HepG2 (cell line): ENCODE measurements around the gene SPDYE6. TPM values are rescaled to one million over a fixed set of nuclear protein-coding genes. Genes with fewer than 3 reads are reported as not detected.
A peak's percentile ranks its signal among the peaks of the same experiment; 100 is the strongest.
"Not testable (repeated sequence)": the region's sequence is repeated elsewhere in the genome, so short reads cannot be mapped to it uniquely, and the experiment has no call there.

Experiments
- ATAC-seq: fragments of 200-7000 bp; cut with Tn5 transposase; 3 replicates; pipeline ENCODE4 v1.9.1; 2020; ENCODE audit warnings: mild to moderate bottlenecking, moderate library complexity
- BruUV-seq: library from RNA; stranded (reverse); fragments of 400-500 nt; replicated peaks from 2 replicates; lab custom pipeline; 2021; lab: Mats Ljungman, UMichigan
- CTCF ChIA-PET: fragments of 300-600 bp; formaldehyde crosslinking; extraction: SDS; loops from one replicate; lab custom pipeline; 2021; ENCODE audit warnings: low total read pairs, inconsistent platforms, low intra/inter-chr PET ratio; lab: Yijun Ruan, JAX
- POLR2A ChIA-PET: fragments of 350-600 bp; sonication (Branson Sonifier 250); formaldehyde crosslinking; loops from one replicate; lab custom pipeline; 2020; ENCODE audit warnings: antibody characterized with exemption, inconsistent platforms; lab: Yijun Ruan, JAX
- DNase-seq: peaks from one replicate; pipeline ENCODE4 v3.0.0-alpha.2; 2015; ENCODE audit warnings: low spot score
- FAIRE-seq: peaks from 3 replicates; lab custom pipeline; 2011; peaks lifted over from hg19 to GRCh38; lab: Jason Lieb, UNC
- H2AFZ ChIP-seq: one replicate; pipeline ENCODE4 v1.6.1; 2011; ENCODE audit warnings: low read length, inconsistent platforms
- H3K27ac ChIP-seq: fragments of 300-600 bp; 3 replicates; pipeline ENCODE4 v1.8.0; 2011; ENCODE audit warnings: mixed run types, mild to moderate bottlenecking, mixed read lengths, low read length, inconsistent platforms; ENCODE audit not compliant: insufficient read depth; ENCODE audit errors: extremely low read length
- H3K27me3 ChIP-seq, 2 experiments: fragments of 200-600 bp in 1 of 2; 2 replicates in 1 of 2; 3 replicates in 1 of 2; pipeline versions ENCODE4 v1.6.0 to v1.8.0; 2011; ENCODE audit warnings: low read length in 2 of 2, mild to moderate bottlenecking in 2 of 2, moderate library complexity in 2 of 2, inconsistent platforms in 1 of 2; ENCODE audit not compliant: insufficient read depth in 2 of 2, control insufficient read depth in 1 of 2
- H3K36me3 ChIP-seq, 2 experiments: fragments of 200-600 bp in 1 of 2; replicated peaks in 1 of 2; 2 replicates in 1 of 2; 3 replicates in 1 of 2; pipeline versions ENCODE4 v1.5.1 to v1.8.0; 2011; ENCODE audit warnings: low read length in 2 of 2, inconsistent platforms in 1 of 2; ENCODE audit not compliant: insufficient read depth in 2 of 2, control insufficient read depth in 1 of 2
- H3K4me1 ChIP-seq: 2 replicates; pipeline ENCODE4 v1.5.1; 2012; ENCODE audit warnings: low read length, inconsistent platforms; ENCODE audit not compliant: insufficient read depth
- H3K4me2 ChIP-seq: 2 replicates; pipeline ENCODE4 v1.6.0; 2011; ENCODE audit warnings: low read depth, low read length, inconsistent platforms
- H3K4me3 ChIP-seq, 3 experiments: fragments of 200-600 bp in 1 of 3; sonication (generic), shearing (Covaris generic) in 1 of 3; replicated peaks in 1 of 3; 2 replicates each; pipeline ENCODE4 v1.5.1; 2011 to 2016; ENCODE audit warnings: low read length in 3 of 3, inconsistent platforms in 2 of 3, low read depth in 2 of 3, mild to moderate bottlenecking in 2 of 3, control low read depth in 1 of 3, mixed read lengths in 1 of 3; ENCODE audit not compliant: insufficient read depth in 1 of 3
- H3K79me2 ChIP-seq: one replicate; pipeline ENCODE4 v1.6.1; 2011; ENCODE audit warnings: low read length, inconsistent platforms; ENCODE audit not compliant: insufficient read depth
- H3K9ac ChIP-seq: 2 replicates; pipeline ENCODE4 v1.6.0; 2011; ENCODE audit warnings: mild to moderate bottlenecking, low read depth, low read length, inconsistent platforms; ENCODE audit not compliant: insufficient read depth
- H3K9me3 ChIP-seq: 2 replicates; pipeline ENCODE4 v1.5.1; 2012; ENCODE audit warnings: mild to moderate bottlenecking, low read length
- H4K20me1 ChIP-seq: 2 replicates; pipeline ENCODE4 v1.6.0; 2011; ENCODE audit warnings: inconsistent platforms, mild to moderate bottlenecking, low read length, moderate library complexity; ENCODE audit not compliant: insufficient read depth
- CEBPB ChIP-seq: IDR thresholded peaks from 2 replicates; pipeline ENCODE4 v1.6.1; 2011; ENCODE audit warnings: low read depth, low read length, improper control_type of control experiment, borderline replicate concordance
- NBN ChIP-seq: fragments of 450-650 bp; conservative IDR thresholded peaks from 2 replicates; pipeline ENCODE4 v1.6.1; 2017
- NR1H2 ChIP-seq: sonication (generic); formaldehyde crosslinking; IDR thresholded peaks from 2 replicates; pipeline ENCODE4 v1.8.1; 2022; ENCODE audit warnings: low read depth, missing genetic modification reagents, borderline replicate concordance
- NRL ChIP-seq: sonication (generic); formaldehyde crosslinking; IDR thresholded peaks from 2 replicates; pipeline ENCODE4 v1.5.0; 2020; ENCODE audit warnings: missing genetic modification reagents, mild to moderate bottlenecking, moderate library complexity, borderline replicate concordance
- PLRG1 ChIP-seq: fragments of 450-650 bp; conservative IDR thresholded peaks from 2 replicates; pipeline ENCODE4 v1.6.1; 2016
- REXO4 ChIP-seq: sonication (generic); formaldehyde crosslinking; IDR thresholded peaks from 2 replicates; pipeline ENCODE4 v1.8.0; 2022; ENCODE audit warnings: missing genetic modification reagents, mild to moderate bottlenecking, borderline replicate concordance
- SNRNP70 ChIP-seq: fragments of 200-400 bp; formaldehyde crosslinking; IDR thresholded peaks from 2 replicates; pipeline ENCODE4 v1.6.1; 2017; ENCODE audit warnings: mild to moderate bottlenecking, low read depth, low read length, moderate library complexity
- ZNF138 ChIP-seq: sonication (generic); formaldehyde crosslinking; IDR thresholded peaks from 2 replicates; pipeline ENCODE4 v1.5.0; 2020; ENCODE audit warnings: mild to moderate bottlenecking, low read depth, missing genetic modification reagents
- ZNF282 ChIP-seq: fragments of 450-650 bp; IDR thresholded peaks from 2 replicates; pipeline ENCODE4 v1.6.1; 2018; ENCODE audit not compliant: partially characterized antibody
- ZNF775 ChIP-seq: sonication (generic); formaldehyde crosslinking; IDR thresholded peaks from 2 replicates; pipeline ENCODE4 v1.4.0; 2020; ENCODE audit warnings: missing genetic modification reagents, mild to moderate bottlenecking, moderate library complexity, borderline replicate concordance
- WGBS: methylation state at CpG from one replicate; pipeline ENCODE4 v1.1.6; 2017; ENCODE audit warnings: low lambda C conversion rate; 5-methylcytosine and 5-hydroxymethylcytosine counted together
- in situ Hi-C: cut with HindIII; loops from 2 replicates; pipeline ENCODE4 v1.10.0; 2017; ENCODE audit warnings: low pct_unique_long_range_greater_than_20kb; ENCODE audit not compliant: extremely low pct_ligation_motif_present
- intact Hi-C: fragments of 100-400 bp; cut with micrococcal nuclease; formaldehyde crosslinking; loops from one replicate; pipeline ENCODE4 v1.10.0; 2022; ENCODE audit not compliant: unreplicated experiment
- polyA plus RNA-seq, 8 experiments: library from polyadenylated mRNA; depleted of rRNA in 3 of 8; stranded (reverse) in 7 of 8; unstranded in 1 of 8; fragments of >200 nt; fragmentation: Illumina TruSeq in 4 of 8; extraction: Trizol in 4 of 8; gene quantifications; 2 replicates each; pipeline versions ENCODE4 v1.2.1 to v1.2.3, GENCODE V29; 2011 to 2016; ENCODE audit warnings: low read depth in 4 of 8, missing spikeins in 1 of 8, mixed read lengths in 1 of 8; ENCODE audit not compliant: insufficient read depth in 1 of 8
- total RNA-seq, 5 experiments: library from RNA; depleted of rRNA; stranded (reverse); fragments of >200 nt; fragmentation: Illumina TruSeq; extraction: Trizol; gene quantifications; 2 replicates each; pipeline ENCODE4 v1.2.3, GENCODE V29; 2016; ENCODE audit warnings: low read depth in 1 of 5

Gene SPDYE6
- total and polyA plus RNA-seq, 2 of the 13 experiments (the other 11 are each of a cell fraction or from before 2014, with no cell fraction given), result 0.07 TPM; not detected in 1

DNA sequence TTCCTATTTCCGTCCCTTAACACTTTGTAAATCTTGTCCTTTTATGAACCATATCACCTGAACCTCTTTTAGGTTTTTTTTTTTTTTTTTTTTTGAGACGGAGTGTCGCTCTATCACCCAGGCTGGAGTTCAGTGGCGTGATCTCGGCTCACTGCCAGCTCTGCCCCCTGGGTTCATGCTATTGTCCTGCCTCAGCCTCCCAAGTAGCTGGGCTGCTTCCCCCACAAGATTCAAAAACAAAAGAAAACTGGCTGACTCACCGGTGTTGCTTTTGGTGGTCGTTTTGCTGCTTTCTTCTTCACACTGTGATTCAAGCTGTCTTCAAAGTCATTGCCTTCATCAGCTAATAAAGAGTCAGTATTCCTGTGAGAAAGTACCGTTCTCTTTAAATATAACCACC lies 24.6 kb upstream of the SPDYE6 start:
- intact Hi-C loops, ATAC-seq, H3K9me3 ChIP-seq, H3K79me2 ChIP-seq, H3K27ac ChIP-seq, H3K4me3 ChIP-seq, H2AFZ ChIP-seq, FAIRE-seq, H3K4me2 ChIP-seq, H3K27me3 ChIP-seq, H4K20me1 ChIP-seq, DNase-seq, H3K9ac ChIP-seq, POLR2A ChIA-PET, H3K4me1 ChIP-seq, in situ Hi-C loops, BruUV-seq, CTCF ChIA-PET: not testable (repeated sequence)
- 96% methylated on average over 8 of the region's 8 CpGs for WGBS
- peaks cover 13 to 33% of the 10 kb centered on the region in 2 experiments; a peak in 4 of 5 replicates for H3K36me3 ChIP-seq

DNA sequence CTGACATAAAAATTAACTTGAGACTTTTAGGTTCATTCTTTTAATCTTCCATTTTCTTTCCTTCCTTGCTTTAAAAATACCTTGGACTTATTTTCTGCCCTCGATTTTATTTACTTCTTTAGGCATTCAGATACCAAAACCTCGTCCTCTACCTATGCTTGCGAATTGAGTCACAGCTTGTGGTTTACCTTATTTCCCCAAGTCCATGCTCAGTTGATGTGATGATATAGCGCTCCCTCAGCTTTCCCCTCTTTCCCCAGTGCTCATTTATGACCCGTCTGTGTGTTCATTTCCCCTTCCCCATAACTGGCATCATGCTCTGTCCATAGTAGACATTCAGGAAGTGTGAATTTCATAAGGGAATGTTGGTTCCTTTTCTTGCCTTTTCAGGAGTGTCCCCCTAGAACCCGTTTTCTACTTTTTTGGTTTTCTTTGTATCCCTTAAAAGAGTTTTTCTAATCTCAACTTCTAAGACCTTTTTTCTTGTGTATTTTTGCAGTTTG lies 20.8 kb upstream of the SPDYE6 start:
- in situ Hi-C loops, result no loop called here

GRCh38 chr7:102372796-102373195 lies 16.6 kb upstream of the SPDYE6 start:
- H3K4me2 ChIP-seq, FAIRE-seq, BruUV-seq, intact Hi-C loops, H4K20me1 ChIP-seq, H3K9me3 ChIP-seq, H3K4me3 ChIP-seq, ATAC-seq, DNase-seq, POLR2A ChIA-PET, H3K9ac ChIP-seq, H3K27ac ChIP-seq, H3K4me1 ChIP-seq, H2AFZ ChIP-seq, H3K27me3 ChIP-seq, in situ Hi-C loops, CTCF ChIA-PET: not testable (repeated sequence)
- Histone ChIP-seq H3K36me3 (peaks cover 4 to 11% of the 10 kb centered on the region in 2 experiments; a peak in 4 of 5 replicates), H3K79me2 (peaks cover 12% of the 10 kb centered on the region)
- 94% methylated on average over 2 of the region's 2 CpGs for WGBS

More for the DNA sequence above, 20.8 kb upstream of the SPDYE6 start:
- Histone ChIP-seq H3K36me3 (peaks cover 11 to 26% of the 10 kb centered on the region in 2 experiments; a peak in 4 of 5 replicates), H3K9me3 (no peaks in the 10 kb centered on the region), H3K4me1 (no peaks in the 10 kb centered on the region), H3K27ac (no peak overlapping the region), H3K27me3 (no peaks in the 10 kb centered on the region), H3K9ac (no peak overlapping the region), H3K4me3 (no peak overlapping the region), H2AFZ (no peak overlapping the region)
- ATAC-seq (no peak), DNase-seq (no peak), FAIRE-seq (no peak)
- ChIA-PET POLR2A (no interaction called here), CTCF (no interaction called here)
- 97% methylated on average over 6 of the region's 6 CpGs for WGBS
- intact Hi-C loops, result no loop called here
- TSS peak; percentile 24 for BruUV-seq
- TF ChIP-seq NRL, result no peak
- TF ChIP-seq ZNF775 (CRISPR knock-in tag), result no peak
- no peak for TF ChIP-seq NBN
- TF ChIP-seq REXO4, result no peak
- TF ChIP-seq NR1H2 (CRISPR knock-in tag), result no peak
- TF ChIP-seq PLRG1, result no peak
- no peak for TF ChIP-seq ZNF138
- no peak for TF ChIP-seq CEBPB
- no peak for TF ChIP-seq ZNF282
- no peak for TF ChIP-seq SNRNP70
- TF ChIP-seq, all 625 proteins: peak for 0
- H4K20me1 ChIP-seq, result 0 out of 2 replicates have a peak, but pooled peaks cover 4% of the 10 kb centered on the region
- no peak overlapping the region for H3K4me2 ChIP-seq
- H3K79me2 ChIP-seq, result no peaks in the 10 kb centered on the region
